K562 (cell line): ENCODE measurements around the gene TTC33. TPM values are rescaled to one million over a fixed set of nuclear protein-coding genes. Genes with fewer than 3 reads are reported as not detected.

Source experiments
- BHLHE40 ChIP-seq: IDR thresholded peaks from 2 replicates; pipeline ENCODE4 v1.6.1; 2011; ENCODE audit warnings: low read length, improper control_type of control experiment
- CEBPG ChIP-seq, 3 experiments: fragments of 200-800 bp in 1 of 3; sonication (Bioruptor generic) in 1 of 3; sonication (generic) in 1 of 3; formaldehyde crosslinking in 1 of 3; IDR thresholded peaks in 2 of 3; conservative IDR thresholded peaks in 1 of 3; 2 replicates each; pipeline versions ENCODE4 v1.6.1 to v1.8.0; 2016 to 2022; ENCODE audit warnings: missing compliant biosample characterization in 2 of 3, missing genetic modification characterization in 2 of 3, mild to moderate bottlenecking in 1 of 3, missing genetic modification reagents in 1 of 3
- FOXO4 ChIP-seq: fragments of 450-650 bp; formaldehyde crosslinking; IDR thresholded peaks from 2 replicates; pipeline ENCODE4 v1.4.0; 2020; ENCODE audit warnings: mild to moderate bottlenecking, moderate library complexity
- MAX ChIP-seq: sonication (generic); formaldehyde crosslinking; IDR thresholded peaks from 2 replicates; pipeline ENCODE4 v1.9.0; 2022; ENCODE audit warnings: mild to moderate bottlenecking, missing genetic modification reagents
- NEUROD1 ChIP-seq: fragments of 150-350 bp; IDR thresholded peaks from 2 replicates; pipeline ENCODE4 v1.6.1; 2014; ENCODE audit warnings: borderline replicate concordance, low read length, low read depth; ENCODE audit not compliant: partially characterized antibody
- TRIM25 ChIP-seq: fragments of 450-650 bp; IDR thresholded peaks from 2 replicates; pipeline ENCODE4 v1.7.0; 2016; ENCODE audit warnings: borderline replicate concordance
- ZFP91 ChIP-seq: sonication (generic); formaldehyde crosslinking; IDR thresholded peaks from 2 replicates; pipeline ENCODE4 v1.8.0; 2022; ENCODE audit warnings: mild to moderate bottlenecking, missing genetic modification reagents
- ZNF583 ChIP-seq: fragments of 250-450 bp; sonication (Bioruptor Pico); IDR thresholded peaks from 2 replicates; pipeline ENCODE4 v1.4.0; 2020
- polyA plus RNA-seq, 8 experiments: library from polyadenylated mRNA; depleted of rRNA in 4 of 8; stranded (reverse) in 5 of 8; unstranded in 3 of 8; fragments of >200 nt; fragmentation: Nextera tagmentation in 2 of 8; fragmentation: Illumina TruSeq in 1 of 8; extraction: Ambion mirVana in 2 of 8; extraction: Trizol in 1 of 8; gene quantifications; 2 replicates each; pipeline versions ENCODE4 v1.2.1 to v1.2.3, GENCODE V29; 2011 to 2014; ENCODE audit warnings: inconsistent platforms in 1 of 8, missing spikeins in 1 of 8
- total RNA-seq, 7 experiments: library from RNA; depleted of rRNA in 6 of 7; stranded (reverse); fragments of >200 nt in 6 of 7; fragmentation: Illumina TruSeq in 2 of 7; extraction: Trizol in 2 of 7; gene quantifications; 2 replicates each; pipeline versions ENCODE4 v1.2.1 to v1.2.3, GENCODE V29; 2011 to 2021; ENCODE audit warnings: low replicate concordance in 1 of 7

The TTC33 gene
- total and polyA plus RNA-seq, 9 of the 15 experiments (the other 6 are each of a cell fraction or from before 2014, with no cell fraction given): 11.5 to 24.9 (median 21.1) TPM

GRCh38 chr5:40486437-40487275 lies 269.1 kb downstream of the TTC33 start (continued):
- TF ChIP-seq CEBPG (CRISPR knock-in tag; IDR thresholded peaks at IDR 0.05) (no peak), CEBPG (tag; conservative IDR thresholded peaks at IDR 0.05 in 1 of 2, IDR thresholded peaks at IDR 0.05 in 1 of 2) (peak in 1 of 2 experiments; percentile 49; a peak in 1 of 4 replicates), ZFP91 (no peak), ZNF583 (CRISPR knock-in tag) (no peak), FOXO4 (CRISPR knock-in tag) (no peak), BHLHE40 (0 out of 2 replicates have a peak, but pooled peaks have one; percentile 14), TRIM25 (no peak), MAX (CRISPR knock-in tag) (no peak), NEUROD1 (no peak)
